Activated CD8-positive, alpha-beta memory T cell treated with anti-CD3 and anti-CD28 coated beads, Interleukin-2, amount 50 U/mL, for 24 hours (primary cell): Measurements from ENCODE around the gene EPB41L2.

Experiments used
- DNase-seq: peaks from one replicate; pipeline ENCODE4 v3.0.0-alpha.2; 2020; ENCODE audit errors: extremely low read depth

EPB41L2 gene

DNA sequence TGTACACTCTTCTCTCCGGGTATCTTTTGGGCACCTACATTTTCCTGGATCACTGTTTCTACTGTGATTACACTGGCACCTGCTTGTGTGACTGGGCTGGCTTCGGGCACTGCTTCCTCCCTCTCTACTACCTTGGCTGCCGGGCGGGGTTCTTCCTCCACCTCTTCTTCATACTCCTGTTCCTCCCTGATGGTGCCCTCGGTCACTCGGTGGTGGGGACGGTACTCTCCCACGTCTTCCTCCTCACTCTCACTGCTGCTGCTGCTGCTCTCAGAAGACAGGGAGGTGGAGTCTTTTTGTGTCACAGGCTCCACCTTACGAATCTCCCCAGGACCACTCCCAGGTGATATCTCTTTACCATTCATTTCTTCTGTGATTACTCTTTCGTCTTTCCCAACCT is 193.4 kb downstream of the EPB41L2 start:
- DNase-seq = no peak

DNA sequence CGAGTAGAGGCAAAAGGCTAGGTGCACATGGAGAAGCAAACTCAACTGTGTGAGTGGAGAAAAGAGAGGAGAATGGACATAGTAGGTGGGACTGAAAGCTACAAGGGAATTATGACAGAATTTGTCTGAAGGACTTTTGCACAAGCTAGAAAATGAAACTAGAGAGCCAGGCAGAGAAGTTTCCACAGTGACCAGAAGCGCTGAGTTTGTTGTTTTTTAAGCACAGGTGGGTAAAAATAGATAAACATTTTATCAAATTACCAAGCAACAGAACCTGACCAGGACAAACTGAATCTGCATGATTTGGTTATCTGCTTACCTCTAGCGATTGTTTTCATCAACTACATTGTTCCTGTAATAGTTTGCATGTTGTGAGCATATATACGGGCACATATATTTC is 197.3 kb downstream of the EPB41L2 start:
- DNase-seq = no peak

DNA sequence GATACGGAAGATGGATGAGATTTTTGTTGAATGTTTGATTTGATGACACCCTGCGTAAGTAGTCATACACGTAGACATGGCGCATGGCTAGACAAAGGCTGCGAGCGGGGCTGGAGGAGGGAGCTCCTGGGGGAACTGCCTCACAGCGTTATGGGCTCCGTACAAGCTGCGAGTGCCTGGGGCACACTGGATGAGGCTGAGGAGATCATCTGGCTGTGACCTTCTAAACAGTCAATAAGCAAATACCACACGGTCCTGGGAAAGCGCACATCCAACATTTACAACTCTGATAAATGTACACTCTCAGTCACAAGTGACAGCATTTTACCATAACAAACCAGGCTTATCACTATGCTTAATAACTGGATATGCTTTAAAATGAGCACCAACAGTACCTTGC is 198.7 kb downstream of the EPB41L2 start:
- no peak for DNase-seq

DNA sequence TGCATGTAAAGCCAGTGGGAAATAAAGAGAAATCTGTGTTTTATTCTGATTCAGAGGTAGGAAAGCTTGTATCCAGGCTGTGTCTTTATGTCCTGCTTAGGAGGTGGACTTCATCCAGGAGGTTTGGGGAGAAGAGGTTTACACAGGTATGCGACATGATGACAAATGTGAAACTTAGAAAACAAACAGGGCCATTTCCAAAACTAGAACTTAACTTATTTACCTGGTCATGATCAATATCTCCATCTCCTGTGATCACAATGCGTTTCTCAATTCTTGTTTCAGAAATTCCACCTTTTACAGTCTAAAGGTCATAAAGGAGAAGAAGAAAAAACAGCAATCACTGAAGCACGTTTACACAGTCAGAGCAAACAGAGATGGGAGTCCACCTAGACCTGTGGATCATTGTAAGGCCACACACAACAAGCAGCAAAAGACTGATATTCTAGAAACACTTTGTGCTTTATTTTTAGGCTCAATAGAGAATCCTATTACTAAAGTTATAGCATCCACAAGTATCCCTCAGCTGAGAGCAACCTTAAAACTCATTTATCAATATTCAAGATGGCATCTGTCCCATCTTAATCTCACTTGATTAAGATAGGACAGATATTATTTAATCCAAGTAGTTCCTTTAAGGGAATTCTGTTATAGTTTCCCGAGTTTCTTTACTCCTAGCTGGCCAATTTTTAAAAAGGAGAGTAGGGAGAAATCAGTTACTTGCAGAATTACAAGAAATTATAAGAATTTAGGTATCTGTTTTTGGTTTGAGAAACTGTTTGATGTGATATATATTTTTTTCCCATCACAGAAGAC is 199.4 kb downstream of the EPB41L2 start:
- DNase-seq = no peak

DNA sequence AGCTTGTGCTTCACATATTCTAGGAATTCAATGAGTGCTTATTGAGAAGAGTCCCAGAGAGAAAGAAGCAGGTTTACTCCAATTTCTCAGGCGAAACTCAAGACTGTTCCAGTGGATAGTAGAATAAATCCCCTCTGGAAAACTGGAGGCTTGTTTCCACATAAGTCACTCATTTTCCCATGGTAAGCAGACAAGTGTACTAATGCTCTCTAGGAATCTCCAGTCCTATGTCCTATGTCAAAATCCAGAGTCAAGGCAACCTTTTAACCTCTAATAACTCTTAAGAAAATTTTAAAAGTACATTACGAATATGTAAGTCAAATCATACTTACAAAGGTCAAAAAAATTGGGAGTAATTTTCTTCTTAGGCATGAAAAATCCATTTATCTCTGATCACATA is 200.7 kb downstream of the EPB41L2 start:
- no peak for DNase-seq

DNA sequence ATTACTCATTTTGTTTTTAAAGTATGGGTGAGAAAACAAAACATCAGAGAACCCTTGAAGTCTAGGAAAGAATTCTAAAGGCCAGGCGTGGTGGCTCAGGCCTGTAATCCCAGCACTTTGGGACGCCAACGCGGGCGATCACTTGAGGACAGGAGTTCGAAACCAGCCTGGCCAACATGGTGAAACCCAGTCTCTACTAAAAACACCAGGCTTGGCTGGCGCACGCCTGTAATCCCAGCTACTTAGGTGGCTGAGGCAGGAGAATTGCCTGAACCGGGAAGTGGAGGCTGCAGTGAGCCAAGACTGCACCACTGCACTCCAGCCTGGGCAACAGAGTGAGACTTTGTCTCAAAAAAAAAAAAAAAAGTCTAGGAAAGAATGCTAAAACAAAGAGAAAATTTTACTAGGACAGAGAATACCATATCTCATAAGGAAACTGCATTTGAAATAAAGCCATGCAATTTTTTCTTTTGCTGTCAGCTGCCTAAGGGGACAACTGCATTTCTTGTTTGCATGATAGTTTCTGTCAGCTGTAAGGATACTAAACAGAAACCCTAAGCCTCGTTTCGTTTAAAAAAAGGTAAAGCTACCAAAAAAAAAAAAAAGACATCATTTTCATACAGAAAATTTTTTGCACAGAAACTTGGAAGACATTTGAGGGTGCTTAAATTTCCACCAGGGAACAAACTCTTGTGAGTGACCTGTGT is 203.7 kb downstream of the EPB41L2 start:
- no peak for DNase-seq

DNA sequence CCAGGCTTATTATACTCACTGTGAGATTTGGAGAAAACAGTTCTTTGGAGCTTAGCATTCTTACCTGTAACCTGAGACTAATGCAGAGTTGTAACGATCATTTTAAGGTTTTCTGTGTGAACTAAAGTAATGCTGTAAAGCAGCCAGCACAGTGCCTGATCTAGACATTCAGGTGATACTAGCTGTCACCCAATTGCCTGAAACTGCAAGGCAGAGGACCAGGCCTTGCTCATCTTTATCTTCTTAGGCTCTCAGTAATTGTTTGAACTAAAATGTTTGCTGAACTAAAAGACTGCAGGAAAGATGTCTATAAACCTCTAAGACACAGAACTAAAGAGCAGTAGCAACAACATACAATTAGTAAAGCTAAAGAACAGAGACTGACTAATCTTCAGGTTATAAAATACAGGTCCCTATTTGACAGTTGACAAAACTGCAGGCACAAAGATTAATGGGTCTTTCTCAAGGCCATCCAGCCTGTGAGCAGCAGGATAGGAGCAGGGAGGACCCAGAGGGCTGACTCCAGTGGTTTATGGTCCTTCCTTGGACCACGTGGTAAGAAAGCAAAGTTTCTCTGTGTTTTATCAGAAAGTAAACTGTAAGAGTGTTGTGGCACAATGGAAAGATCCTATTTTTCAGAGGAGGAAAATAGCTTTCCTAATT is 204.4 kb downstream of the EPB41L2 start:
- no peak for DNase-seq

DNA sequence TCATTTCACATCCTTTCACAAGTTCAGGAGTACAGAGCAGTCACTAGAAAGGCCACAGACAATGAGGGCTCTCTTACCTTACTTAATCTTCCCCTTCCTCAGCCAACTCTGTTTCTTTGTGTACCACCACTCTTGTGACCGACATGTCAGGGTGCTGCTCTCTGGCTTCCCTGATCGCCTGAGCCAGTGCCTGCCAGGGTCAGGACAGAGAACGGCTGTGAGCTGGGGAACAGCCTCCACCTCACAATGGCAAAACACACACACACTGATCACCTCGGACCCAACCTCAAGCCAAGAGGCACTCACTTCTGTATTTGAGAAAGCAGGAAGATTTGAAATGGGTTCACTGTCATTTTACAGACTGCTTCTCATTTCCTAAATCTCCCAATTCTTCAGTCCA is 205.0 kb downstream of the EPB41L2 start:
- DNase-seq = no peak

DNA sequence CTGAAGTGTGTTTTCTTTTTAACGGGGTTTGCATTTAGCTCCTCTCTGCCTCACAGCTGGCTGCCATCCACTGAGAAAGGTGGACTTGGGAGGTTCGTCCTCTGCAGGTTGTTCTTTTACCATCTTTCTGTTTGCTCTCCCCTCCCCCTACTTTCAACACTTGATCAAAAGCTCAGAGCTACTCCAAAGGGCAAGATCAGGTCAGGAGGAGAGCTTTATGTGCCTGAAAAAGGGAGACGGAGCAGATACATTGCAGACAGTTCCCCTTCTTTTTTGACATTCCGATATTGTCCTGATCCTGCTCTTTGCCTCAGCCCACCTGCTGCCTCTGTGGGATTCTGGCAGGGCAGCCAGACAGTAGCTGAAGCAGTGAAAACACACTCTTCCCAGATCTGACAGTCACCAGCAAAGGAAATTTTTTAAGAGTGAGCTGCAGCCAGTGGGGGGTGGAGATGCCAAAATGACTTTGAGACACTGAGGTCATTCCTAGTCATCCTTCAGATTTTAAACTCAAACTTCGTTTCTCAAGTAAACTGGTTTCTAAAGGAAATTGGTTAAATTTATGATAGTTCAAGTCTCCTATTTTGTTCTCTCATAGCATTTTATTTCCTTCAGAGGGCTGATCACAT is 209.4 kb downstream of the EPB41L2 start:
- DNase-seq = no peak

DNA sequence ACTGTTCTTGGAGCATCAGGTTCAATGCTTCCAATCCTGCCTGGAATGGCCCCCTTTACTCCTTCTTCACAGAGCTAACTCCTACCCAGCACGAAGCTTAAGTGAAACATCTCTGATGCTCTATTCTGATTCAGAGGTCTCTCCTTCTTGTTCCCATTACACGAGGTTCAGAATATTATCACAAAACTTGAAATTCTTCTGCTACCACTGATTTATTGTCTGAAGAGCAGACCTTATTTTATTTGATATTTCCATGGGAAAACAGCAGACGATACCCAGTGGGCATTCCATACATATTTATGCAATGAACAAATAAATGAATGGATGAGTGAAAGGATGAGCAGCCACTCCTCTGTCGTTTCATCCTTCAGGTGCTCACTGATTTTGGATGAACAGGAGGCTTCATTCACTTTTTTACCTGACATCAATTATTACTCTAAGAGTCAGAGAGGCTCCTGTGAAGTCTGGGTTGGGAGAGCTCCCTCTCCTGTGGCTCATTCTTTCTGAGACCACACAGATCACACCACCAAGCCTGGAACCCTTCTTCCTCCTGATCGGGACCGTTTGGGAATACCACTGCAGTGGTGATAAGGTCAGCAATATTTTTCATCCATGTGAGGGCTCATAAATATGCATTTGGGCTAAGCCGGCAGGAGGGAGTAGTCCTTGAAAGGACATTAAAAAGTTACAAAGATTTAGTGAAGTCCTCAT is 210.0 kb downstream of the EPB41L2 start:
- DNase-seq = no peak

DNA sequence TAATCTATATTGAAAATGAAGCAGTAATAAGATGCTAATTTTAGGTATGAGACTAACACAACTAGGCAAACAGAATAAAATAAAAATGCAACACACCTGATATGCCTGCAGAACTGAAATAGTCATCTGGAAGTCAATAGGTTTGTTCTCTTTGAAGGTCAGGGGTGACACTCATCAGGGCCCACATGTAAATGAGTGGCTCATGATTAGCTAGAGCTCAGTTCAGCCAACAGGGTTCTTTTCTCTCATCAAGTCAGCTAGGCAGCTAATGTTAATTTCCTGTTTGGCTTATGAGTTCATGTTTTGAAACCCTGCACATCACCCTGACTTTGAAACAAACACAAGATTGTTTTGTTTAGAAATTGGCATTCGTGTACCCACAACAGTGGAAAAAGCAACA is 212.0 kb downstream of the EPB41L2 start:
- DNase-seq = no peak

DNA sequence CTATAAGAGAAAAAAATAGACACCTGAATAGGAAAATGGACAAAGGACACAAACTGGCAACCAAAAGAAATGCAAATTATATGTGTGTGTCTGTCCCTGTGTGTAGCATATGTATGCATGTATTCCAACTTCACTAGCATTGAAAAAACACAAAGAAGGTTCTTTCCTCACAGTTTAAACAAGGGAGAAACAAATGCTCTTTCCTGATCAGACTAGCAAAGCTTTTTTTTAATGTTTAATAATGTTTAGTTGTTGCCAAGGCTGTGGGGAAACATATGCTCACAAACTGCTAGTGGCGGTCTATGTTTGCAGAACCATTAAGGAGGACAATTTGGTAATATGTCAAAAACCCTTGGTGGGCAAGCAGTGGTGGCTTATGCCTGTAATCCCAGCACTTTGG is 213.5 kb downstream of the EPB41L2 start:
- no peak for DNase-seq

DNA sequence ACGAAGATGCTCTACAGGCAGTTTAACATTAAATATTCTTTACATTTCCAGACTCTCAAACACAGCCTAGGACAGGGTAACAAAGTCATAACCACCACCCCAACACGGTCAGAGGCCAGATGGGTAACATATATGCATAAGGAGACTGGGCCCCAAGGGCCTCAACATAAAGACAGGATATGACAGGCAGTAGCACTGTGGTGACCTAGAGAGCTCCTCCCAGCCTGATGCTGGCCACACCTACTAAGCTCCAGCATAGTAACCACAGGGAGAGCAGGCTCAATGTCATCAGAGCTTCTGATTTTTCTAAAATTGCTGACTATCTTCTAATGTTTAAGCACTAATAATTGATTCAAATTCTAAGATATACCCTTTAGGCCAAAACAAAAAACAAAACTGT is 214.1 kb downstream of the EPB41L2 start:
- DNase-seq = no peak

DNA sequence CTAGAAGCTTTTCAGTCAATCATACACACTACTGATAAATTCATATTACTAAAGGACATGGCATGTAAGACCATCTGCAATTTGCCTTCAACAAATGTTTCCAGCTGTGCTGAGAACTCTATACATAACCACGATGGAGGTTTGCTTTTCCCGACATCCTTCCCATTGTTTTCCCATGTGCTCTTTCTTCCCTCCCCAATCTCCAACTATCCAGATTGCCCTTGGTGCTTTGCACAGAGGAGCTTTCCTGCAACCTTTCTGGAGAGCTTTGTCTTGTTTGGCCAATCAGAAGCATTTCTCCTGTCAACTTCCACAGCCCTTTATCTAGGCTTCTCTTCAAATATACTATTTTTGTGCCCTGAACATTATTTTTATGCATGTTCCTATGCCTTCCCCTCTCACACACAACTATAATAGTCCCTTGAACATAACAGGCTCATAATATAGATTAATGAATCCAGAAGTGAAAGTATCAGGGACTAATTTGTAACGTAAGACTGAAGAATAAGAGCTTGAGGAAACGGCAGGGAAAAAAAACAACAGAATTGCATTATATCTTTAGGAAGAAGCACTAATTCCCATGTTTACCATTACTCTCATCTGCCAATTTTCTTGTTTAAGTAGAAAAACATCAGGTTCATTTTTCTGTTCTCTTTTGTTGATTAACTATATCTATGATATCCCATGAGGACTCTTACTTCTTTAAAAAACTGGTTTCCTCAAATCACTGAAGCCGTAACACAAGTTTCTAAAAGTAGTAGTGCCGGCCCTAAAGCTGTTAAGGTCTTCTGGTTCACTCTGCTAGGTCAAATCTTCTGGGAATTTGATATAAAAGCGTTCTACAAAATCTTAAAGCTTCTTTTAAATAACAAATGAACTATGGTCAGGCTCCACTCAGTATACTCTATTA is 215.8 kb downstream of the EPB41L2 start:
- no peak for DNase-seq

DNA sequence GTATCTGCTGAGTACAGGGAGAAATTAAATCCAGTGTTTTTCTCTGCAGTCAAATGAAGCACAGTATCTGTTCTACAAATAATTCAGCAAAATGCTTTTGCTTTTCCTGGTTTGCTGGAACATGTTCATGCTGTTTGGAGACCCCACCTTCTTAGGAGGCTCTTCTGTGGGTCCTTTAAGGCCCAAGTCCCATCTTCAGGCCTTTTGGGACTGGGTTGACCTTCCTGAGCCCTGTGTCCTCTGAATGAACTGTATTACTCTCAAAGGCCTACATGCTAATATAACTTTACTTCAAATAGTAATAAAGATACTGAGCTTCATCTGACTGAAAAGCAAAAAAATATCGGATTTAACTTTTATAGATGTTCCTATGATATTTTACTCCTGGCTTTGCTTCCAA is 216.5 kb downstream of the EPB41L2 start:
- no peak for DNase-seq

DNA sequence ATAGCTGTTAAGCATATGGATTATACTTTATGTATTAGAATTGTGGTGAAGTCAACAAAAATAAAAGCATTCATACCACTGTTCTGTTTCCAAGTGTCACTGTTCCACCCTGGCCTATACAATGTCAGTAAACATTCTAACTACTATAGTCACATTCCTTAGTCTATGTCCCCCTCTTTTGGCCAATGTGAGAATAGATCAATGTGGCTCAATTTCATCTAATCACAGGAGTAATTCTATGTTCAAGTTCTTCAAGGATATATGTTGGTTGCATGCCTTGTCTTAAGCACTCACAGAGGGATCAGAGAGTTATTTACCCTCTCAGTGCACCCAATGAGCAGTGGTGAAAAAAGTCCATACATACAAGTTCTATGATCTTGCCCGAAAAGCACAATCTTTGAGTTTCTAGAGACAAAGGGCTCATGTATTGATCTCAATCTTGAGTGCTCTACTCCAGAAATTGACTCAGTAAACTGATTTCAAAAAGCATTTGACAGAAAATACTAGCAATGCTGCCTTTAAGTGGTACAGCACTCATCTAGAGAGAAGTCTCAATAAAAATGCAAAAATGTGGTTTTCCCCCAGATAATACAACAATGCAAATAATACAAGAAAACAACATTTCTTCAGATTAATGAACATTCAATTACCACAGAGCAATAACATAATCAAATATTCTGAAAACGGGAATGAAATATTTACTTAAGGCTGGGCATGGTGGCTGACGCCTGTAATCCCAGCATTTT is 219.3 kb downstream of the EPB41L2 start:
- no peak for DNase-seq

DNA sequence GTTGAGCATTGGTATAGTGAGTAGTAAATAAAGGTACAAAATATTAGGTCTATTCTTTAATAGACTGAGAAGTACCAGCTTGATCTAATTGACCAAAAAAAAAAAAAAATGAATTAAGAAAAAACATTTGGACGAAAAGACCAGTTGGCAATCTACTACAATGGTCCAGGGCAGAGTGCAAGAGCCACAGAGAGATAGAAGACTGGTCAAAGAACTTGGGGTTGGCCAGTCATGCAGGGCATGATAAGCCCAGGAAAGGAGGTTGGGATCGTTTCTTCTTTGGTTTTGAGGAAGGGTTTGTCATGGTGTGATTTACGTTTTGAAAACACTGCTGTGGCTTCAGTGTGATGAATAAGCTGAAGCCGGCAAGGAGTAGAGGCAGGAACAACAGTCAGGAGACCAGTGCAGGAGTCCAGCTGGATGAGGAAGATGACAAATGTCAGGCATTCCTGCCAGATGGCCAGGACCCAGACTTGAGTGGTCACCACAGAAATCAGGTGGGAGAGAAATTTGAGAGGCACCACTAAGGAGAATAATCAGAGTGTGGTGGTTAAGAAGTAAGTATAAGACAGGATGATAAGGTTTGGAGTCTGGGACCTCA is 221.8 kb downstream of the EPB41L2 start:
- DNase-seq = no peak

DNA sequence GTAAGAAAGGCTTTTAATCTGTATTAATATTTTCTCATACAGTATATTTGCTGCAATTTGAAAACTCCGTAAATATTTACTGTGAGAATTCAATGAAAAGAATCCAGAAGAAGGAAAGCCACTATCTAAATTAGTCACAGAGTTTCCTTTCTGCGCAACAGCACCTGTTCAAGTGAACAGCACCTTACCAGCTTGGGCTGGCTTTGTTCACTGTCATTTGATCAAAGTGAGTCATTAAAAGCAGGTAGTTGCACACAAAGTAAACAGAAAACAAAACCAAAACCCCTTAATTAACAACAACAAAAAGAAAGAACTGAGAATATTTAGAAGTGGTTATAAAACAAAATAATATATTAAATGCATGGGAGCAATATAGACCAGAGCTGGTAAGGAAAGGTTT is 223.0 kb downstream of the EPB41L2 start:
- DNase-seq = no peak

DNA sequence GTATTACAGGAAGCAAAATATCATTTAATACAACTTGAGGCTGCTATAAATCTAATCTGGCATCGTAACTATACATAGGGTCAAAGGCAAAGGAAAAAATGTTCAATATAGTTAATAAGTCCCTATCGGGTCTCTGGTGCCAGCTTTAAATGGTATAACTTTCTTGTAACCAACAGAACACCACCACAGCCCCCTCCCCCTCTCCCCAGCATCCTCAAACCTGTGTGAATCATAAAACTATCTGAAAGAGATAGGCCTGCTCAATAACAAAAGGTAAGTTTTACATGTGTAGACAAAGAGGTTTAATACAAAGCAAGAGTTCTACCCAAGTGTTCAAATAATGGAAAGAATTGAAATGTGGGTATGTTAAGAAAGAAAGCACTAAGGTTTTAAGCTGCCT is 223.7 kb downstream of the EPB41L2 start:
- no peak for DNase-seq

DNA sequence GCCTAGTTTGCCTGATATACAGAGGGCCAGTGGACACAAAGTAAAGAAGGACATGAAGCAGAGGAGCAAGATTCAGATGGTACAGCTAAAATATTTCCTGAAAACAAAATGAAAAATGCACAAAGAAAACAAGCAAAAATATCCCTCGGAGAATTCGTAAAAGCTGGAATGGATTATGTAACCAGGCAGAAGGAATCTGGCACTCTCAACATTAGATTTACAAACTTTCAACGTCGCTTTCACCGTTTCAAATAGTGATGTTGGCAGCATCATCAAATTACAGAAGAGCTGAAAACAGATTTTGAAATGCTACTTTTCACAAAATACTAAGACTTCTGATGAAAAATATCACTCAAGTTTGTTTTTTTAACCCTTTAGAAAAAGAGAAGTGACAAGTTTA is 224.1 kb downstream of the EPB41L2 start:
- no peak for DNase-seq
